DND-41 (cell line): Measurements from ENCODE around the gene IGSF9.

ENCODE experiments used
- ATAC-seq: fragments of 200-7000 bp; cut with Tn5 transposase; 3 replicates; pipeline ENCODE4 v1.9.1; 2021; ENCODE audit warnings: low read depth; ENCODE audit not compliant: insufficient read depth
- DNase-seq: peaks from one replicate; pipeline ENCODE4 v3.0.0-alpha.2; 2020
- H2AFZ ChIP-seq: 2 replicates; pipeline ENCODE4 v1.6.0; 2012; ENCODE audit warnings: low read depth, low read length
- H3K27ac ChIP-seq: 2 replicates; pipeline ENCODE4 v1.5.1; 2012; ENCODE audit warnings: low read length, inconsistent platforms
- H3K27me3 ChIP-seq: fragments of 200-600 bp; sonication (generic); 2 replicates; pipeline ENCODE4 v1.6.0; 2012; ENCODE audit warnings: low read length, mild to moderate bottlenecking, inconsistent platforms; ENCODE audit not compliant: insufficient read depth, poor library complexity
- H3K36me3 ChIP-seq: 2 replicates; pipeline ENCODE4 v1.5.1; 2012; ENCODE audit warnings: low read length, inconsistent platforms; ENCODE audit not compliant: insufficient read depth
- H3K4me1 ChIP-seq: 2 replicates; pipeline ENCODE4 v1.5.1; 2012; ENCODE audit warnings: mild to moderate bottlenecking, low read length; ENCODE audit not compliant: insufficient read depth
- H3K4me2 ChIP-seq: 2 replicates; pipeline ENCODE4 v1.6.0; 2012; ENCODE audit warnings: mild to moderate bottlenecking, moderate library complexity, low read length, inconsistent platforms; ENCODE audit not compliant: insufficient read depth
- H3K4me3 ChIP-seq, 2 experiments: fragments of 200-600 bp in 1 of 2; shearing (Covaris generic) in 1 of 2; 2 replicates each; pipeline ENCODE4 v1.5.1; 2012 to 2016; ENCODE audit warnings: inconsistent platforms in 2 of 2, low read length in 2 of 2, mild to moderate bottlenecking in 2 of 2, low read depth in 1 of 2, moderate library complexity in 1 of 2
- H3K79me2 ChIP-seq: 2 replicates; pipeline ENCODE4 v1.6.0; 2012; ENCODE audit warnings: low read length, inconsistent platforms; ENCODE audit not compliant: insufficient read depth
- H3K9ac ChIP-seq: 2 replicates; pipeline ENCODE4 v1.6.0; 2012; ENCODE audit warnings: low read depth, mild to moderate bottlenecking, inconsistent platforms, low read length, moderate library complexity
- H3K9me3 ChIP-seq: 2 replicates; pipeline ENCODE4 v1.5.1; 2012; ENCODE audit warnings: low read length, moderate library complexity, mild to moderate bottlenecking, inconsistent platforms; ENCODE audit not compliant: insufficient read depth, severe bottlenecking
- H4K20me1 ChIP-seq: 2 replicates; pipeline ENCODE4 v1.6.0; 2012; ENCODE audit warnings: low read length; ENCODE audit not compliant: insufficient read depth
- EZH2 ChIP-seq: IDR thresholded peaks from 3 replicates; pipeline ENCODE4 v1.6.1; 2012; ENCODE audit warnings: borderline replicate concordance, low read depth, mild to moderate bottlenecking, moderate library complexity, low read length, inconsistent platforms; ENCODE audit not compliant: severe bottlenecking
- TF ChIP-seq, protein P1 (sequence below): IDR thresholded peaks from 2 replicates; pipeline ENCODE4 v1.5.1; 2012; ENCODE audit warnings: borderline replicate concordance, low read length, moderate library complexity, mild to moderate bottlenecking; ENCODE audit not compliant: poor library complexity, severe bottlenecking; ENCODE audit errors: extremely low read depth

Gene IGSF9

DNA sequence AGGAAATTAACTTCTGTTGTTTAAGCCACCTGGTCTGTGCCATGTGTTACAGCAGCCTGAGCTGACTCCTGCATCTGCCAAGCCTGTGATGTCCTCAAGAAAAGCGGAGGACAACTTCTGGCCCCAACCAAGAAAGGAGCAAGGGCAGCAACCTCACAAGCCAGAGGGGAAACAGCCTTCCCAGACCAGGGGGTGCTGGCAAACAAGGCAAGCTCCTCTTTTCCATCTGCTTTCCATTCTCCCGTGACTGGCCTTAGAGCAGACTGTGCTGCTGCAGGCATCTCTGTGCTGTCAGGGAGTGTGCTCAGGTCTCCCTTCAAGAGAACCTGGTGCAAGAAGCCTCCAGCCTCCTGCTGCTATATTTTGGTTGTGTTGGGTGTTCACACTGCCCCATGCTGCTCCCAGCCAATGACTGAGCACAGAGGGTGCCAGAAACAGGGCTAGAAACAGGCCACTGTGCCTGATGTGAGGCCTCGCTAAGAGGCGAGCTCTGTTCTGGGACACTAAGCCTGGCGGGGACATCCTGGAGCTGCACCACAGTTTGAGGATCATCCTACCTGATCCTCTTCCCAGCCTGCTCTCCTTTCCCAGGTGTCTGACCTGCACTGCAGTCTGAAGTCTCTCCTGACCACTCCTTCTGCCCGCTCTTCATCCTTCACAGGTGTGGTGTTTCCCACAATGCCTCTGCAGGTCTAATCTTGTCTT lies 36.1 kb upstream of the IGSF9 start:
- Histone ChIP-seq H4K20me1 (0 out of 2 replicates have a peak, but pooled peaks cover 2% of the 10 kb centered on the region), H2AFZ (no peak overlapping the region), H3K4me1 (no peaks in the 10 kb centered on the region), H3K9ac (no peak overlapping the region), H3K9me3 (no peaks in the 10 kb centered on the region), H3K27ac (no peak overlapping the region), H3K79me2 (no peaks in the 10 kb centered on the region), H3K4me2 (no peak overlapping the region), H3K36me3 (no peaks in the 10 kb centered on the region), H3K4me3 (no peak overlapping the region), H3K27me3 (peaks cover 21% of the 10 kb centered on the region)
- no peak for ATAC-seq
- no peak for DNase-seq
- no peak for TF ChIP-seq EZH2
- TF ChIP-seq, protein P1, sequence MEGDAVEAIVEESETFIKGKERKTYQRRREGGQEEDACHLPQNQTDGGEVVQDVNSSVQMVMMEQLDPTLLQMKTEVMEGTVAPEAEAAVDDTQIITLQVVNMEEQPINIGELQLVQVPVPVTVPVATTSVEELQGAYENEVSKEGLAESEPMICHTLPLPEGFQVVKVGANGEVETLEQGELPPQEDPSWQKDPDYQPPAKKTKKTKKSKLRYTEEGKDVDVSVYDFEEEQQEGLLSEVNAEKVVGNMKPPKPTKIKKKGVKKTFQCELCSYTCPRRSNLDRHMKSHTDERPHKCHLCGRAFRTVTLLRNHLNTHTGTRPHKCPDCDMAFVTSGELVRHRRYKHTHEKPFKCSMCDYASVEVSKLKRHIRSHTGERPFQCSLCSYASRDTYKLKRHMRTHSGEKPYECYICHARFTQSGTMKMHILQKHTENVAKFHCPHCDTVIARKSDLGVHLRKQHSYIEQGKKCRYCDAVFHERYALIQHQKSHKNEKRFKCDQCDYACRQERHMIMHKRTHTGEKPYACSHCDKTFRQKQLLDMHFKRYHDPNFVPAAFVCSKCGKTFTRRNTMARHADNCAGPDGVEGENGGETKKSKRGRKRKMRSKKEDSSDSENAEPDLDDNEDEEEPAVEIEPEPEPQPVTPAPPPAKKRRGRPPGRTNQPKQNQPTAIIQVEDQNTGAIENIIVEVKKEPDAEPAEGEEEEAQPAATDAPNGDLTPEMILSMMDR: no peak

- Histone ChIP-seq H3K4me1 (no peaks in the 10 kb centered on the region), H3K4me2 (no peak overlapping the region), H3K36me3 (no peaks in the 10 kb centered on the region), H2AFZ (no peak overlapping the region), H3K27ac (no peak overlapping the region), H3K4me3 (no peak overlapping the region), H3K79me2 (no peaks in the 10 kb centered on the region), H4K20me1 (0 out of 2 replicates have a peak, but pooled peaks cover 2% of the 10 kb centered on the region), H3K9me3 (no peaks in the 10 kb centered on the region), H3K9ac (no peak overlapping the region), H3K27me3 (peaks cover 24% of the 10 kb centered on the region)
- TF ChIP-seq EZH2: no peak
- TF ChIP-seq, protein P1: no peak
- ATAC-seq (no peak), DNase-seq (no peak)
Observed at GRCh38 chr1:159980786-159981185, 35.4 kb upstream of the IGSF9 start.

DNA sequence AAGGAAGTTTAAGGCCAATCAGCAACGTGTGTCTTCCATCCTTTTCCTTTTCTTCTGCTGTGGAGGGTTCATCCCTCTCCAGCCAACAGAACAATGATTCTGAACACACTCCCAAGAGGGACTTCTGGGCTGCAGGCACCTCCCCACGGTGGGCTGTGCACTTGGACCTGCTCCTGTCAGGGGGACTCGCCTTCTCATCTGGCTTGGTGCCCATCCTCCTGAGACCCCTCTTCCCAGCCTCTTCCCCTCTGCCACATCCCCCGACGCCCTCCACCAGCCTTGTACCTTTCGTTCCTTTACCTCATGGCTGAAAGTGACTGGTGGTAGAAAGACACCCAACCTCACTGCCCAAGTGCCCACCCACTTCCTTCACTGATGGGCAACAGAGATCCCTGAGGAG lies 34.7 kb upstream of the IGSF9 start:
- Histone ChIP-seq H3K4me2 (no peak overlapping the region), H2AFZ (no peak overlapping the region), H3K4me1 (no peaks in the 10 kb centered on the region), H4K20me1 (0 out of 2 replicates have a peak, but pooled peaks cover 2% of the 10 kb centered on the region), H3K79me2 (no peaks in the 10 kb centered on the region), H3K27me3 (peaks cover 26% of the 10 kb centered on the region), H3K4me3 (no peak overlapping the region), H3K27ac (no peak overlapping the region), H3K9ac (no peak overlapping the region), H3K9me3 (no peaks in the 10 kb centered on the region), H3K36me3 (no peaks in the 10 kb centered on the region)
- no peak for ATAC-seq
- DNase-seq: no peak
- no peak for TF ChIP-seq EZH2
- TF ChIP-seq, protein P1: no peak

DNA sequence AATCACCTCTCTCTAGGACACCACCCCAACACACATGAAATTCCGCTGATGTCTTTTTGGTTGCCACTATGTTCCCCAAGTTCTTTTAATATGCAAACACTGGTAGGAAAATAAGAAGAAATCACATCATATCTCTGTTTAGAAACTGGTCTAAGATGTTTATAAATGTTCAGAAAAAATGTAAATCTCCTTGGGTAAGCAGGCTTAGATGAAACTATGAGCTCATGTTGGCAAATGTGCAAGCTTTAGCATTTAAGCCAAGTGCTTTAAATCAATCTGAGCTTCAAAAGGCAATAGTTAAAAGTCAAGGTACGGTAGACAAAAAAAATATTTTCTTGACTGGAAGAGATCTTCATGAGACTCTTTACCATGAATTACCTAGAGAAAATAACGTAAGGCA lies 33.8 kb upstream of the IGSF9 start:
- Histone ChIP-seq H3K4me3 (no peak overlapping the region), H3K4me2 (no peak overlapping the region), H3K9me3 (no peaks in the 10 kb centered on the region), H3K36me3 (no peaks in the 10 kb centered on the region), H3K27me3 (peaks cover 32% of the 10 kb centered on the region), H4K20me1 (0 out of 2 replicates have a peak, but pooled peaks cover 2% of the 10 kb centered on the region), H3K4me1 (no peaks in the 10 kb centered on the region), H3K79me2 (no peaks in the 10 kb centered on the region), H2AFZ (no peak overlapping the region), H3K27ac (no peak overlapping the region), H3K9ac (no peak overlapping the region)
- DNase-seq: no peak
- no peak for ATAC-seq
- no peak for TF ChIP-seq EZH2
- TF ChIP-seq, protein P1: no peak
